SKM-1 (cell line): ENCODE results near the gene SHMT2.

Experiments
- DNase-seq: peaks from one replicate; lab custom pipeline; 2025; ENCODE audit not compliant: unreplicated experiment; lab: John Stamatoyannopoulos, UW

SHMT2 gene

DNA sequence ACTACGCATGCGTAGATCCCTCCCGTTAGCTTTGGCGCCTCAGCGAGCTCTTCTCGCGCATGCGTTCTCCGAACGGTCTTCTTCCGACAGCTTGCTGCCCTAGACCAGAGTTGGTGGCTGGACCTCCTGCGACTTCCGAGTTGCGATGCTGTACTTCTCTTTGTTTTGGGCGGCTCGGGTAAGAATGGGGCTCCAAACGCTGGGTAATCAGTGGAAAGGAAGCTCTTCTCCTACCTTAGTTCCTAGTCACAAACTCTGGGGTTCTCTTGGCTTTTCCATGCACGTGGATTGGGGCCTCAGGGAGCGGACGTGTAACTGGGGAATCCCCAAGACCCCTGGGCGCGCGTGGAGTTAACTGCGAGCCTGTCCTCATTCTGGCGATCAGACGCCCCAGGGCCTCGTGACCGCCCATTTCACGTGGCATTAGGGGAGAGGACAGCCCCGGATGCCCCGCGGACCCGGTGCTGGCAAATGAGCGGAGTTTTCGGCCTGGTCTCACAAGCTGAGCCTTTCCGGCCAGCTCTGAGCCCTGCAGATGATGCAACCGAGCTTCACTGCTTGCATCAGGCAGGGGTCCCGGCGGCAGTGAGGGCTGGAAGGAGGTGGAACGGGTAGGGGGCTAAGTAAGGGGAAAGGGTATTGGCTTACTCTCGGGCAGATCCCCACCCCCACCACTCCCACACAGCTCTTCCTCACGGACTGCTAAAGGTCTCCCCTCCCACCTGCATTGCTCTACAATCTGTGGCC, at the start of gene SHMT2:
Gene SHMT2, plus strand, starts transcription at position 78 of the 747 bp plus-strand sequence. Its CDS starts 68 bp downstream, at position 146.
- peak; percentile 70 for DNase-seq

DNA sequence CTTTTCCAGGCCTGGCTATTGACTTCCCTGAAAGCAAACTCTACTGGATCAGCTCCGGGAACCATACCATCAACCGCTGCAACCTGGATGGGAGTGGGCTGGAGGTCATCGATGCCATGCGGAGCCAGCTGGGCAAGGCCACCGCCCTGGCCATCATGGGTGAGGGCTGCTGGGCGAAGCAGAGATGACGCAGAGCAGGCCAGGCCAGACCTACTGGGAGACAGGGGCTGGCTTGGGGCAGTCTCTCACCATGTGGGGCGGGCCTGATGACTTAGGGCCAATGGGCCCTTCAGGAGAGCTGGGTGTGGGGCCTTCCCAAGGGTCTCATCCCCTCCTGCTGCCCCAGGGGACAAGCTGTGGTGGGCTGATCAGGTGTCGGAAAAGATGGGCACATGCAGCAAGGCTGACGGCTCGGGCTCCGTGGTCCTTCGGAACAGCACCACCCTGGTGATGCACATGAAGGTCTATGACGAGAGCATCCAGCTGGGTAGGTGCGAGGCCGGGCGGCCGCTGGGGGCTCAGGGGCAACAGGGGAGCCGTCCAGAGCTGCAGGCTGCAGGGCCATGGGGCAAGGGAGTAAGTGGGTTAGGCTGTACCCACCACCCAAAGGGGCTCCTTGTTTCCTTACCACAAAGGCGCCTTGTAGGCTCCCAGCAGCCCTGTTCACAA, 49.1 kb upstream of the SHMT2 start:
- no peak for DNase-seq

DNA sequence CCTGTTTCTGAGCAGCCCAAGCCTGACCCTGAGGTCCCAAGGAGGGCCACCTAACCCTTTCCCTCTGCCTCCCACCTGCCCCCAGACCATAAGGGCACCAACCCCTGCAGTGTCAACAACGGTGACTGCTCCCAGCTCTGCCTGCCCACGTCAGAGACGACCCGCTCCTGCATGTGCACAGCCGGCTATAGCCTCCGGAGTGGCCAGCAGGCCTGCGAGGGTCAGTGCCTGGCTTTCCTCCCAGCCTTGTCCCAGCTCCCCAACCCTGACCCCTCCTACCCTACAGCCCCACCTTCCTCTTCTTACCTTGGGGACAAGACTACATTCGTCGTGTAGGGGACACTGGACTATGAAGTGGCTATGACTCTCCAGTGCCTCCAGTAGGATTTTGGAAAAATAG, 48.4 kb upstream of the SHMT2 start:
- DNase-seq, result no peak

DNA sequence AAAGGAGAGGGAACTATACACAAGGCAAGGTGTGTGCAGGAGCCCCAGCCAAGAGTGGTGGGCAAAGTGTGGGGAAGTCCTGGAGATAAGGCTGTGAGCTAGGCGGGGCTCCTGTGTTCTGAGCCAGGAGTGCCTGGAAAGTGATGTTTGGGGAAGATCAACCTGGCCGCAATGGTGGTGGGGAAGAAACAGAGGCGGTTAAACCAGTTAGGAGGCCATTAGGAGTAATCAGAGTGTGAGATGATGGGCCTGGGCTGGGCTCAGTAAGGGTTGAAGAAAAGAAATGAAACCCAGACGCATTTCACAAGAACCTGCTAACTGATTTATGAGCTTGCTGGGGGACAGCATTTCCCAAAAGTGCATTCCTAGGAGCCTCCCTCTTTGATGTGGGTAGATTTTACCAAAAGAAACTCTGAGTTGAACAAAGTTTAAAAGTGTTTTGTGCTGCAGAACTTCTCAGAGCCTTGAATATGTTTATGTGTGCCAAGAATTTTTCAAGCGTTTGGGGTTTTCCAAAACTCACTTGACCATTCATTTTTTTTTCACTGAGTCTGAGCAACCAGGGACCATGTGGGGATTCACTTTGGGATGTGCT, 47.9 kb upstream of the SHMT2 start:
- DNase-seq, result no peak

DNA sequence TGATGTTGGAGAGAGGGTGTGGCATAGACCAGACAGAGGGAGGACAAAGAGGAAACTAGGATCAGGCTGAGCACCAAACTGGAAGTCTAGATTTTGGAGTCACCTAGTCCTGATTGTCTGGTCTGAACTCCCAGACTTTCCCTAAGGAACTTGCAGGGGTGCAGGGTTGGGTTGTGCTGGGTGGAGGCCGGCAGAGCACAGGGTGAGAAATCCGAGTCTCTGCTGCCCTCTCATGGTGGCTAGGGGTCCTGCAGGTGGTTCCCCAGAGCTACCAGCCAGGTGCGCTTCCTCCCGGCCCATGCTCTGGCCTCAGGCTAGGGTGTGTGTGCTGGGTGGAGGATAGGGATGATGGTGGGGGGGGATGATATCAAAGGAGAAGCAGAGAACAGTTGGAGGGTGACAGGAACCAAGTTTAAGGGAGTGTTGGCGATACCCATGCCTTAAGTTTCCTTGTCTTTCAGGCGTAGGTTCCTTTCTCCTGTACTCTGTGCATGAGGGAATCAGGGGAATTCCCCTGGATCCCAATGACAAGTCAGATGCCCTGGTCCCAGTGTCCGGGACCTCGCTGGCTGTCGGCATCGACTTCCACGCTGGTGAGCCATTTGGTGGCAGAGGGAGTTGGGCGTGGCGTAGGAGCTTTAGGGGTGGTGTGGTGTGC, 46.5 kb upstream of the SHMT2 start:
- no peak for DNase-seq

DNA sequence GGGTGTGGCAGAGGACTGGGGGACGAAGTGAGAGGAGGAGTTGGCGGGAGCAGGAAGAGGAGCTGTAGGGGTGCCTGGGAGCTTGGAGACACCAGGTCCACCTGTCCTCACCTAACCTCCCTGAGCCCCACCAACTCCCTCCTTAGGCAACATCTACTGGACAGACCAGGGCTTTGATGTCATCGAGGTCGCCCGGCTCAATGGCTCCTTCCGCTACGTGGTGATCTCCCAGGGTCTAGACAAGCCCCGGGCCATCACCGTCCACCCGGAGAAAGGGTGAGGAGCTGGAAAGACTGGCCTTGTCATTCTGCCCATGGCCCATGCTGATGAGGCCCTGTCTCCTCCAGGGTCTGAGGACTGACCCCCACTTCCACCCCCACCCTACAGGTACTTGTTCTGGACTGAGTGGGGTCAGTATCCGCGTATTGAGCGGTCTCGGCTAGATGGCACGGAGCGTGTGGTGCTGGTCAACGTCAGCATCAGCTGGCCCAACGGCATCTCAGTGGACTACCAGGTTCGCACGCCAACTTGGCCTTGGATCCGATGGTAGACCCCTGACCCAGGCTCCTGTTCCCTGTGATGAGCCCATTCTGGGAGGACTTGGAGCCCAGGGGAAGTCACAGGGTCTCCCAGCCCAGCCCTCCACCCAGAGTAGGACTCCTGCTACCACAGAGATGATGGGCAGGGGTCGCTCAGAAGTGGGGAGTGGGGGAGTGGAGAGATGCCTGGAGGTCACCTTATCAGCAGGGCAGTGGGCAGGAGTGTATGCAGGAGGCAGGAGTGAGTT, 45.4 kb upstream of the SHMT2 start:
- no peak for DNase-seq

DNA sequence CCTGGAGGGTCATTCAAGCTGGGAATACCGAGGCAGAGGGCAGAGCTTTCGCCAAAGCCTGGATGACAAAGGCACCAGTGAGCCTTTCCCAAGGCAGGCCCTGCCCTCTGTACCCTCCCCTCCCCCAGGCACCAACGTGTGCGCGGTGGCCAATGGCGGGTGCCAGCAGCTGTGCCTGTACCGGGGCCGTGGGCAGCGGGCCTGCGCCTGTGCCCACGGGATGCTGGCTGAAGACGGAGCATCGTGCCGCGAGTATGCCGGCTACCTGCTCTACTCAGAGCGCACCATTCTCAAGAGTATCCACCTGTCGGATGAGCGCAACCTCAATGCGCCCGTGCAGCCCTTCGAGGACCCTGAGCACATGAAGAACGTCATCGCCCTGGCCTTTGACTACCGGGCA, 44.1 kb upstream of the SHMT2 start:
- DNase-seq, result no peak

DNA sequence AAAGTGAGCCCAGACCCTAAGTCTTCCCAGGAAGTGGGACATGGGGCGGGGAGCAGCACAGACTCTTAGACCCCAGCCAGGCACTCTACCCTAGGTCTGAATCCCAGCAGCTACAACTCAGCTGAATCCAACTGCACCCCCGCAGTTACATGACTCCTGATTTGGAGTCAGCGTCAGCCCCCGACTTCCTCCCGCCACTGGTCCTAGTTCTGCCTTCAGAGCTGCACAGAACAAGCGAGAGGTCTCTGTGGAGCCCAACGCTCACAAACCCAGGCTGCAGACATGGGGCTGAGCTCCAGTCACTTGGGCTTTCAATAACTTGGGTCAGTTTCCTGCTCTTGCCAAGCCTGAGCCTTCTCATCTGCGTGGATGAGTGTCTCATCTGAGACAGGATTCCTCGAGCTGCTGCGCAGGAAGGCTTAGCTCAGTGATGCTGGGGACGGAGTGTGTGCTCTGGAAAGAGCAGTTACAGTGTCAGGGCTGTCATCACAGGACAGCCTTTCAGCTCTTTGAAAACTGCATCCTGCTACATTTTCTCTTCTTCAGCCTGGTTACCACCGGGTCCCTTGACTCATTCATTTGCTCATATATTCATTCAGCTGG, 43.5 kb upstream of the SHMT2 start:
- no peak for DNase-seq

DNA sequence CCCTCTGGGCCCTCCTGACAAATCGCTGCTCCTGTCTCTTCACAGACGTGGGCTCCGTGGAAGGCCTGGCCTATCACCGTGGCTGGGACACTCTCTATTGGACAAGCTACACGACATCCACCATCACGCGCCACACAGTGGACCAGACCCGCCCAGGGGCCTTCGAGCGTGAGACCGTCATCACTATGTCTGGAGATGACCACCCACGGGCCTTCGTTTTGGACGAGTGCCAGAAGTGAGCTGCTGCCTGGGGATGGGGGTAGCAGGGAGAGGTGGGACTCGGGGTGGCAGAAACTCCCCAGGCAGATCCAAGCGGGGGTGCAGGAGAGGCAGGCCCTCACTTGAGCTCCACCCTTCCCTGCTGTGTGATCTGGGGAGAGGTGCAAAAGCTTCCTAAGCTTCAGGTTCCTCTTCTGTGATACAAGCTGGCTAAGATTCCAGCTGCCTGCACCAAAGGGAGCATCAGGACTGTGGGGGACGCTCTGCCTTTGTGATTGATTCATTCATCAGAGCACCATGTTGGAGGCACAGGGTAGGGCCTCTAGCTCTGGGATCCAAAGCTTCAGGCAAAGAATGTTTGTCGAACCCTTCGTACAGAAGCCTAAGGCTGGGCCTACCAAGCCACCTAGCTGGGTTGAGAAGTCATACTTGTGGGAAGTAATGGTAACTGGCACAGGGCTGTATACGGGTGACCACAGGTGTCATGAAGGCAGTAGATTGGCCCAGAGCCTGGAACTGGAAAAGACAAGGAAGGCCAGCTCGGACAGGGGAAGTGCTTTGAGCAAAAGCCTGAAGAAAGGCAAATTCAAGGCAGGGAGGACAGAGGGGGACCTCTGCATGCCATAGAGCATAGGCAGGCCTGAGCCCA, 42.1 kb upstream of the SHMT2 start:
- DNase-seq, result no peak

DNA sequence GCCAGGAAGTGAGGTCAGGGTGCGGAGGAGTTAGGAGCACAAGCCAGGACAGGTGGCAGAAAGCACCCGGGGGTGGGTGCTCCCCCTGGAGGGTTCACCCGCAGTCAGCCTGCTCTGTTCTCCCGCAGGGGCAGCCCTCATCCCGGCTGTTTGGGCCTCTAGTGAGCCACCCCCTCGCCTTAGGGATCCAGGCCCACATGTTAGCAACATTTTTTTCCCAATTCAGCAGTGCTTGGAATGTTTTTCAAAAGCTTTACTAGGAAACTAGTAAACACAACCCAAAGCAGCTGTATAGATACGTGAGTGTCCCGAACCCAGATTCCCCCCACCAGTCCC, 41.5 kb upstream of the SHMT2 start:
- no peak for DNase-seq

DNA sequence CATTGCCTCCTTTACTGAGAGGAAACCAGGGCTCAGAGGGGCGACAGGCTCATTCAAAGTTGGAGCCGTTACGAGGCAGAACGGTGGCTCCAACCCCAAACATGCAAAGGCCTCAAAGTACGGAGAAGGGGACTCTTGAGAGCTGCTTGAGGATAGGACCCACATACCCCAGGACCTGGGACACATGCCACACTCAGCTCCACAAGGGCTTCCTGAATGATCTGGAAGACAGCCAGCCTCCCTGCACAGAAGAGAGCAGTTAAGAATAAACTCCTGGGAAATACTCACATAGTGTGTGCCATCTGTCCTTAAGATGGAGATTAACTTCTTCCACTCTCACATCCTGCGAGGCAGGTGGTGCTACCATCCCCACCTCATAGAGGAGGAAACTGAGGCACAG, 39.5 kb upstream of the SHMT2 start:
- no peak for DNase-seq

DNA sequence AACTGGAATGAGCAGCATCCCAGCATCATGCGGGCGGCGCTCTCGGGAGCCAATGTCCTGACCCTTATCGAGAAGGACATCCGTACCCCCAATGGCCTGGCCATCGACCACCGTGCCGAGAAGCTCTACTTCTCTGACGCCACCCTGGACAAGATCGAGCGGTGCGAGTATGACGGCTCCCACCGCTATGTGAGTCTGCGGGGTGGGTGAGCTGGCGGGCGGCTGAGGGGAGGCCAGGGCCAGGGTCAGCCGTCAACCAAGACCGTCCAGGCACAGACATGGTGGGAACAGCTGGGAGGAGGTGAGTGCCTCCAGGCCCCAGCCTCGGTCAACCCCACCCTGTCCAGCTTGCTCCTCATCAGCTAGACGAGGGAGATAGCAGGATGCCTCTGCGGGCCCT, 38.7 kb upstream of the SHMT2 start:
- DNase-seq, result no peak

DNA sequence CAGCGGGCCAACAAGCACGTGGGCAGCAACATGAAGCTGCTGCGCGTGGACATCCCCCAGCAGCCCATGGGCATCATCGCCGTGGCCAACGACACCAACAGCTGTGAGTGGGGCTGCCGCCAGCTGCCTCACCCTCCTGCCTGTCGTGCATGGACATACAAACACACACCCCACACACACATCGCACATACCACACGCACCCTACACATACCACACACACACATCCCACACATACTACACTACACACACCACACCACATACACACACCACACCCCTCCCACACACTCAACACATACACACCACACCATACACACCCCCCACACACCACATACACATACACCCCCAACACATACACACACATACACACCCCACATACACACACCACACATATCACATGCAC, 38.1 kb upstream of the SHMT2 start:
- no peak for DNase-seq

DNA sequence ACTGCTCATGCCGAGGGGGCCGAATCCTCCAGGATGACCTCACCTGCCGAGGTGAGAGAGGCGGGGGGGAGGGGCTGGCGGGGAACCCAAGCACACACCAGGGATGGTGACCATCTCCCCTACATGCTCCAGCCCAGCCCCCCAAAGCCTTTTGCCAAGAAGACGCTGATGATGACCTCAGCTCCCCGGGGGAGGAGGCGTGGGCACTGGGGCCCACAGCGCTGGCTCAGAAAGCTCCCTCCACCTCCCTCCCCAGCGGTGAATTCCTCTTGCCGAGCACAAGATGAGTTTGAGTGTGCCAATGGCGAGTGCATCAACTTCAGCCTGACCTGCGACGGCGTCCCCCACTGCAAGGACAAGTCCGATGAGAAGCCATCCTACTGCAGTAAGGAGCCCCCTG, 36.6 kb upstream of the SHMT2 start:
- no peak for DNase-seq

DNA sequence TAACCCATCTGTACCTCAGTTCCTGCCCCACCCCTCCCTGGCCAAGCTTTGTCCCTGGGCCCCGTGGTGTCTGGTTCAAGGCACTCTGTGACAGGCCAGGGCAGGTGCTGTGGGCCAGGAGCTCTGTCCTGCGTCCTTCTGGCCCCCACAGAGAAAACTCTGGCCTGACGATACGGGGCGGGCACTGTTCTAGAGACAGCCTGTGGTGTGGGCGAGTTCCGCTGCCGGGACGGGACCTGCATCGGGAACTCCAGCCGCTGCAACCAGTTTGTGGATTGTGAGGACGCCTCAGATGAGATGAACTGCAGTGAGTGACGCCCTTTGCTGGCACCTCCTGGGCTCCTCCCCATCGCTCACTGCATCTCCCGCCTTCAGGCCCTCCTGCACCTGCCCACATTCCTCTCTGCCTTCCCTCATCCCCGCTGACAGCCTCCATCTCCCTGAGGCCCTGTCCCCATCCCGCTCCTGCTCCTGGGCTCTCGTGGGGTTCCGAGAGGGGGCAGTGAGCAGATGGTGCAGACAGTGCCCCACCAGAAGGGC, 35.7 kb upstream of the SHMT2 start:
- DNase-seq, result no peak

DNA sequence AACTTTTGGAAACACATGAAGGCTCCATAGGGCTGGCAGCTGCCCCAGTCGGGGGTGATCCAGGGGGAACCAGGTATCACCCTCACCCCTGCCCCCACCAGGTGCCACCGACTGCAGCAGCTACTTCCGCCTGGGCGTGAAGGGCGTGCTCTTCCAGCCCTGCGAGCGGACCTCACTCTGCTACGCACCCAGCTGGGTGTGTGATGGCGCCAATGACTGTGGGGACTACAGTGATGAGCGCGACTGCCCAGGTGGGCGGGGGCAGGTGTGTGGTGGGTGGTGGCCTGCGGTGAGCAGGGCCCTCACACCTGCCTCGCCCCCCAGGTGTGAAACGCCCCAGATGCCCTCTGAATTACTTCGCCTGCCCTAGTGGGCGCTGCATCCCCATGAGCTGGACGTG, 35.3 kb upstream of the SHMT2 start:
- DNase-seq, result no peak

DNA sequence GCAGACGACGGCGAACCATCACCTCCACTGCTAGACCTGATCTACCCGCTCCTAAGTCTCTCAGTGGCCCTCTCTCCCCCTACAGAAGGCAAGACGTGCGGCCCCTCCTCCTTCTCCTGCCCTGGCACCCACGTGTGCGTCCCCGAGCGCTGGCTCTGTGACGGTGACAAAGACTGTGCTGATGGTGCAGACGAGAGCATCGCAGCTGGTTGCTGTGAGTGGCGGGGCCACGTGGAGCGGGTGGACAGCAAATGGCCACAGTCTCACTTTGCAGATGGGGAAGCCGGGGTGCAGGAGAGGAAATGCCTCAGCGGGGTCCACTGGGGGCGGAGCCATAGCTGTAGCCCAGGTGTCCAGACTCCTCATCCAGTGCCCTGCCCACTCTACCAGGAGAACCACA, 34.3 kb upstream of the SHMT2 start:
- DNase-seq, result no peak

DNA sequence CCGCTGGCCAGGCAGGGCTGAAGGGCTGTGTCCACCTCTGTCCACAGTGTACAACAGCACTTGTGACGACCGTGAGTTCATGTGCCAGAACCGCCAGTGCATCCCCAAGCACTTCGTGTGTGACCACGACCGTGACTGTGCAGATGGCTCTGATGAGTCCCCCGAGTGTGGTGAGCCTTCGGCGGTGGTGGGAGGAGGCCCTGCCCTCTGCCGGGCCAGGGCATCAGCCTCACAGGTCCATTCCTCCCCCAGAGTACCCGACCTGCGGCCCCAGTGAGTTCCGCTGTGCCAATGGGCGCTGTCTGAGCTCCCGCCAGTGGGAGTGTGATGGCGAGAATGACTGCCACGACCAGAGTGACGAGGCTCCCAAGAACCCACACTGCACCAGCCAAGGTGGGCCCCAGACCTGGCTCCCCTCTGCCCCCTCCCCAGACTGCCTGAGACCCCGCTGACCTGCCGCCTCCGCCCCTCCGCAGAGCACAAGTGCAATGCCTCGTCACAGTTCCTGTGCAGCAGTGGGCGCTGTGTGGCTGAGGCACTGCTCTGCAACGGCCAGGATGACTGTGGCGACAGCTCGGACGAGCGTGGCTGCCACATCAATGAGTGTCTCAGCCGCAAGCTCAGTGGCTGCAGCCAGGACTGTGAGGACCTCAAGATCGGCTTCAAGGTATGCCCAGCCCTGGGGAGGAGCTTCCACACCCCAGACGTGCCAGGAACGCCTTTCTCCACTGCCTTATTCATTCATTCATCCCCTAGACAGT, 33.7 kb upstream of the SHMT2 start:
- no peak for DNase-seq

DNA sequence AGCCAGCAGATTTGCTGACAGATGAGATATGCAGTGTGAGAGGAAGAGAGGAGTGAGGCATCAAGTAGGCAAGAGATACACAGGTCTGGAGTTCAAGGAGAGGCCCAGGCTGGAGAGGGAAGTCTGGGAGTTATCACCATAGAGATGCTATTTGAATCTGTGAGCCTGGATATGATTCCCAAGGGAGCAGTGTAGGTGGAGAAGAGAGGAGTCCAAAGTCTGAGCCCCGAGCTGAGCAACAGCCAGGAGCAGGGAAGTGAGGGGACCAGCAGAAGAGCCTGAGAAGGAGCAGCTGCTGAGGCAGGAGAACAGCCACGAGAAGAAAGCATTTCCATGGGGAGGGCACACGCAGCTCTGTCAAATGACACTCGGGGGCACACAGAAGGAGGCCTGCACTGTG, 33.1 kb upstream of the SHMT2 start:
- no peak for DNase-seq
